ENCODE results near the gene BCAP31. TPM values are rescaled to one million over a fixed set of nuclear protein-coding genes. Genes with fewer than 3 reads are reported as not detected.
A peak's percentile ranks its signal among the peaks of the same experiment; 100 is the strongest.

BCAP31 gene
- total RNA-seq, 2 donors from 2014 or later = 64.6 TPM

GRCh38 chrX:153767674-153768055 lies 43.5 kb upstream of the BCAP31 start:
- DNase-seq = no peak
- Histone ChIP-seq H3K27me3 (no peaks in the 10 kb centered on the region), H3K36me3 (replicated peaks in 1 of 2; ENCODE audit: insufficient read depth in 1 of 2, low read depth in 2 of 2) (no peaks in the 10 kb centered on the region), H3K4me3 (no peak overlapping the region), H3K9me3 (no peaks in the 10 kb centered on the region), H3K4me1 (peaks cover 13% of the 10 kb centered on the region), H3K27ac (no peak overlapping the region)
- no peak for ATAC-seq
- no peak for TF ChIP-seq POLR2A (IDR thresholded peaks at IDR 0.05)
- TF ChIP-seq CTCF (IDR thresholded peaks at IDR 0.05) = no peak
- intact Hi-C loops (cut with DNase I) = loop anchor here (5.0 kb wide), 1 partner anchor 175 kb away; the partner anchor contains the start of gene RENBP
- no CpG with 5 or more reads among the region's 20 CpGs for WGBS, 2 donors

DNA sequence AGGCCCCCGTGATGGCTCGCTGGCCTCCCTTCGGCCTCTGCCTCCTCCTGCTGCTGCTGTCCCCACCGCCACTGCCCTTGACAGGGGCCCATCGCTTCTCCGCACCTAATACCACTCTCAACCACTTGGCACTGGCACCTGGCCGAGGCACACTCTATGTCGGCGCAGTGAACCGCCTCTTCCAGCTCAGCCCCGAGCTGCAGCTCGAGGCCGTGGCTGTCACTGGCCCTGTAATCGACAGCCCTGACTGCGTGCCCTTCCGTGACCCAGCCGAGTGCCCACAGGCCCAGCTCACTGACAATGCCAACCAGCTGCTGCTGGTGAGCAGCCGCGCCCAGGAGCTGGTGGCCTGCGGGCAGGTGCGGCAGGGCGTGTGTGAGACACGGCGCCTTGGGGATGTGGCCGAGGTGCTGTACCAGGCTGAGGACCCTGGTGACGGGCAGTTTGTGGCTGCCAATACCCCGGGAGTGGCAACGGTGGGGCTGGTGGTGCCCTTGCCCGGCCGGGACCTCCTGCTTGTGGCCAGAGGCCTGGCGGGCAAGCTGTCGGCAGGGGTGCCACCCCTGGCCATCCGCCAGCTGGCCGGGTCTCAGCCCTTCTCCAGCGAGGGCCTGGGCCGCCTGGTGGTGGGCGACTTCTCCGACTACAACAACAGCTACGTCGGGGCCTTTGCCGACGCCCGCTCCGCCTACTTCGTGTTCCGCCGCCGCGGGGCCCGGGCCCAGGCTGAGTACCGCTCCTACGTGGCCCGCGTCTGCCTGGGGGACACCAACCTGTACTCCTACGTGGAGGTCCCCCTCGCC lies 42.9 kb upstream of the BCAP31 start:
- peaks cover 13% of the 10 kb centered on the region for H3K4me1 ChIP-seq
- H3K9me3 ChIP-seq = no peaks in the 10 kb centered on the region
- no peak for ATAC-seq
- H3K27me3 ChIP-seq = no peaks in the 10 kb centered on the region
- intact Hi-C loops (cut with DNase I) = loop anchor here (5.0 kb wide), 1 partner anchor 175 kb away; the partner anchor contains the start of gene RENBP
- H3K27ac ChIP-seq = no peak overlapping the region
- H3K36me3 ChIP-seq (replicated peaks in 1 of 2; ENCODE audit: insufficient read depth in 1 of 2, low read depth in 2 of 2) = no peaks in the 10 kb centered on the region
- no peak for DNase-seq
- H3K4me3 ChIP-seq = no peak overlapping the region
- 82 to 95% methylated on average over 6 to 8 of the region's 56 CpGs for WGBS, 2 donors
- TF ChIP-seq CTCF (IDR thresholded peaks at IDR 0.05) (no peak), POLR2A (IDR thresholded peaks at IDR 0.05) (no peak)

DNA sequence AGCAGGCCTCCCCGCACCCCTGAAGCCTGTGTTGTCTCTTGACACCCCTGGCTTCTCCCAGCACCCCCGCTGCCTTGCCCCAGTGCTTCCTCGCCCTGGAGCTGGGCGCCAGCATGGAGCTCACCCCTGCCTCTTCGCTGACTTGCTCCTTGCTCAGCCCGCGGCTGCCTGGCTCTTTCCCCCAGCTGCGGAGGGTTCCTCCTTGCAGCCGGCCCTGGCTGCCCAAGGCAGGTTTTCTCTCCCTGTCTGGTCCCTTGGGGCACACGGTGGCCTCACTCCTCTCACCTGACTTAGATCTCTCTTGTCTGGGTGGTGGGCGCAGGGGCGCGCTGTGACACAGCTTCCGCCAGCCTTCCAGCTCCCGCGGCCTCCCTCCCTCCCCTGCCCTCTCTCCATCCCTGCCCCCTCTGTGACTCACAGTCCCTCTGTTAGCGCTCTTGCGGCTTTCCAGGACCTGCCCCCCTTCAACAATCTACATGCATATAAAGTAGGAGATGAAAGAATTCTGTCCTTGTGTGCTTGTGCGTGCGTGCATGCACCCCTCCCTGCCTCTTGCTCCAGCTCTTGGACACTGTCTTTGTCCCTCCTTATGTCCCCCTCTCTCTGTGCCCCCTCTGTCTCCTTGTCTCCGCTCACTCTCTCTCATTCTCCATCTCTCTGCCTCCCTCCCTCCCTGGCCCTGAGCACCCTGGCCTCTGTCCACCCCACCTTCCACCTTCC lies 42.1 kb upstream of the BCAP31 start:
- no peaks in the 10 kb centered on the region for H3K36me3 ChIP-seq (replicated peaks in 1 of 2; ENCODE audit: insufficient read depth in 1 of 2, low read depth in 2 of 2)
- intact Hi-C loops (cut with DNase I) = loop anchor here (5.0 kb wide), 1 partner anchor 176 kb away; the partner anchor contains the start of gene RENBP
- peak in 1 of 4 donors; percentile 10 for DNase-seq
- H3K27me3 ChIP-seq = no peaks in the 10 kb centered on the region
- peaks cover 13% of the 10 kb centered on the region for H3K4me1 ChIP-seq
- peak overlapping the region in 2 of 4 donors; percentile 3 to 65 for H3K27ac ChIP-seq
- no peak for TF ChIP-seq POLR2A (IDR thresholded peaks at IDR 0.05)
- no peak for TF ChIP-seq CTCF (IDR thresholded peaks at IDR 0.05)
- H3K9me3 ChIP-seq = no peaks in the 10 kb centered on the region
- no peak overlapping the region for H3K4me3 ChIP-seq
- ATAC-seq = no peak
- WGBS, 2 donors = 55 to 78% methylated on average over 17 of the region's 21 CpGs

GRCh38 chrX:153765138-153766079 lies 41.2 kb upstream of the BCAP31 start:
- 20 to 43% methylated on average over 1 to 13 of the region's 27 CpGs for whole genome bisulfite sequencing, 2 donors
- no peaks in the 10 kb centered on the region for H3K36me3 ChIP-seq (replicated peaks in 1 of 2; ENCODE audit: insufficient read depth in 1 of 2, low read depth in 2 of 2)
- no peaks in the 10 kb centered on the region for H3K9me3 ChIP-seq
- H3K4me3 ChIP-seq = no peak overlapping the region
- peaks cover 13% of the 10 kb centered on the region for H3K4me1 ChIP-seq
- no peaks in the 10 kb centered on the region for H3K27me3 ChIP-seq
- ATAC-seq = peak; percentile 55
- DNase-seq = peak; percentile 20 to 37 (median 28)
- intact Hi-C loops (cut with DNase I) = loop anchor here (5.0 kb wide), 1 partner anchor 177 kb away; the partner anchor contains the start of gene RENBP
- H3K27ac ChIP-seq = peak overlapping the region in 3 of 4 donors; percentile 38 to 65 (median 50)
- TF ChIP-seq POLR2A (IDR thresholded peaks at IDR 0.05) = no peak
- no peak for TF ChIP-seq CTCF (IDR thresholded peaks at IDR 0.05)
